ENCODE results near the gene INS. TPM values are rescaled to one million over a fixed set of nuclear protein-coding genes. Genes with fewer than 3 reads are reported as not detected.

INS gene
- total and polyA plus RNA-seq, 7 donors: 0.73 to 51.7 TPM; not detected in 5

- Histone ChIP-seq H3K27ac (no peak overlapping the region), H3K4me1 (no peaks in the 10 kb centered on the region), H3K4me3 (no peak overlapping the region), H3K36me3 (no peaks in the 10 kb centered on the region), H3K9me3 (no peaks in the 10 kb centered on the region), H3K27me3 (peaks cover 0 to 22% (median 0%) of the 10 kb centered on the region in 3 donors)
- TF ChIP-seq EP300 (IDR thresholded peaks at IDR 0.05) (no peak), POLR2AphosphoS5 (IDR thresholded peaks at IDR 0.05) (no peak), CTCF (IDR thresholded peaks at IDR 0.05) (no peak), POLR2A (IDR thresholded peaks at IDR 0.05) (no peak)
- DNase-seq: no peak
- WGBS, 2 donors: 36 to 67% methylated on average over 18 of the region's 18 CpGs
- intact Hi-C loops (cut with DNase I): no loop called here
These were observed 16.1 kb upstream of the INS start for GRCh38 chr11:2177076-2177475.

GRCh38 chr11:2176389-2176900 is 15.4 kb upstream of the INS start:
- DNase-seq: no peak
- H3K36me3 ChIP-seq: no peaks in the 10 kb centered on the region
- intact Hi-C loops (cut with DNase I): no loop called here
- peaks cover 0 to 16% (median 0%) of the 10 kb centered on the region in 3 donors for H3K27me3 ChIP-seq
- 88 to 95% methylated on average over 14 of the region's 14 CpGs for WGBS, 2 donors
- H3K4me1 ChIP-seq: no peaks in the 10 kb centered on the region
- H3K27ac ChIP-seq: no peak overlapping the region
- TF ChIP-seq POLR2AphosphoS5 (IDR thresholded peaks at IDR 0.05) (no peak), CTCF (IDR thresholded peaks at IDR 0.05) (no peak), POLR2A (IDR thresholded peaks at IDR 0.05) (no peak), EP300 (IDR thresholded peaks at IDR 0.05) (no peak)
- no peaks in the 10 kb centered on the region for H3K9me3 ChIP-seq
- H3K4me3 ChIP-seq: no peak overlapping the region

GRCh38 chr11:2175659-2176058 is 14.7 kb upstream of the INS start:
- 28 to 67% methylated on average over 13 of the region's 13 CpGs for WGBS, 2 donors
- intact Hi-C loops (cut with DNase I): no loop called here
- TF ChIP-seq POLR2A (IDR thresholded peaks at IDR 0.05) (no peak), POLR2AphosphoS5 (IDR thresholded peaks at IDR 0.05) (no peak), EP300 (IDR thresholded peaks at IDR 0.05) (no peak), CTCF (IDR thresholded peaks at IDR 0.05) (no peak)
- no peak for DNase-seq
- Histone ChIP-seq H3K36me3 (no peaks in the 10 kb centered on the region), H3K4me1 (no peaks in the 10 kb centered on the region), H3K27me3 (peaks cover 0 to 15% (median under 1%) of the 10 kb centered on the region in 3 donors), H3K27ac (no peak overlapping the region), H3K4me3 (no peak overlapping the region), H3K9me3 (no peaks in the 10 kb centered on the region)

- TF ChIP-seq POLR2AphosphoS5 (IDR thresholded peaks at IDR 0.05) (no peak), CTCF (IDR thresholded peaks at IDR 0.05) (no peak), EP300 (IDR thresholded peaks at IDR 0.05) (no peak), POLR2A (IDR thresholded peaks at IDR 0.05) (no peak)
- H3K4me1 ChIP-seq: no peaks in the 10 kb centered on the region
- intact Hi-C loops (cut with DNase I): no loop called here
- DNase-seq: no peak
- WGBS, 2 donors: 80 to 91% methylated on average over 11 of the region's 11 CpGs
- H3K4me3 ChIP-seq: no peak overlapping the region
- no peak overlapping the region for H3K27ac ChIP-seq
- no peaks in the 10 kb centered on the region for H3K9me3 ChIP-seq
- H3K27me3 ChIP-seq: peaks cover 0 to 20% (median 8%) of the 10 kb centered on the region in 3 donors
- H3K36me3 ChIP-seq: no peaks in the 10 kb centered on the region
These were observed 13.4 kb upstream of the INS start for GRCh38 chr11:2174361-2174760.

GRCh38 chr11:2173761-2174160 is 12.8 kb upstream of the INS start:
- Histone ChIP-seq H3K36me3 (no peaks in the 10 kb centered on the region), H3K4me1 (no peaks in the 10 kb centered on the region), H3K27ac (no peak overlapping the region), H3K4me3 (no peak overlapping the region), H3K27me3 (peaks cover 0 to 25% (median 14%) of the 10 kb centered on the region in 3 donors), H3K9me3 (no peaks in the 10 kb centered on the region)
- intact Hi-C loops (cut with DNase I): no loop called here
- TF ChIP-seq EP300 (IDR thresholded peaks at IDR 0.05): no peak
- no peak for TF ChIP-seq POLR2A (IDR thresholded peaks at IDR 0.05)
- no peak for TF ChIP-seq POLR2AphosphoS5 (IDR thresholded peaks at IDR 0.05)
- TF ChIP-seq CTCF (IDR thresholded peaks at IDR 0.05): no peak
- no peak for DNase-seq
- 55 to 78% methylated on average over 11 of the region's 11 CpGs for WGBS, 2 donors
